ENCODE data around the gene DMC1. TPM values are rescaled to one million over a fixed set of nuclear protein-coding genes. Genes with fewer than 3 reads are reported as not detected.
"Not testable (repeated sequence)": the region's sequence is repeated elsewhere in the genome, so short reads cannot be mapped to it uniquely, and the experiment has no call there.

DMC1 gene
- total RNA-seq, 1 experiment from 2014 or later, result 3.2 TPM

GRCh38 chr22:38470179-38470578 lies 99.8 kb downstream of the DMC1 start:
- H3K9me3 ChIP-seq (ENCODE audit: control insufficient read depth, insufficient read depth, low read depth, low read length); POLR2A ChIA-PET; H3K4me1 ChIP-seq (ENCODE audit: control insufficient read depth, insufficient read depth, low read length); H3K4me3 ChIP-seq (ENCODE audit: low read depth in 2 of 2, low read length in 2 of 2); BruUV-seq (replicated peaks); H3K27ac ChIP-seq (ENCODE audit: low read length); ATAC-seq; intact Hi-C loops (cut with micrococcal nuclease; ENCODE audit: unreplicated experiment); in situ Hi-C loops (cut with HindIII; ENCODE audit: low pct_unique_long_range_greater_than_20kb, low sequenced_read_pairs); DNase-seq (ENCODE audit: low read depth, low spot score); CTCF ChIA-PET; H3K27me3 ChIP-seq (ENCODE audit: control insufficient read depth, insufficient read depth, low read length); H3K36me3 ChIP-seq (ENCODE audit: control insufficient read depth, insufficient read depth, low read length): not testable (repeated sequence)

GRCh38 chr22:38469306-38469781 lies 100.6 kb downstream of the DMC1 start:
- H3K36me3 ChIP-seq (ENCODE audit: control insufficient read depth, insufficient read depth, low read length), result no peaks in the 10 kb centered on the region
- ChIA-PET POLR2A (no interaction called here), CTCF (no interaction called here)
- TF ChIP-seq SIN3A (IDR thresholded peaks at IDR 0.05; ENCODE audit: borderline replicate concordance, insufficient read depth, low read depth, low read length) (no peak), TCF7L2 (IDR thresholded peaks at IDR 0.05; ENCODE audit: low read depth, low read length) (no peak)
- H3K27ac ChIP-seq (ENCODE audit: low read length), result no peak overlapping the region
- no peaks in the 10 kb centered on the region for H3K27me3 ChIP-seq (ENCODE audit: control insufficient read depth, insufficient read depth, low read length)
- no TSS peak for BruUV-seq (replicated peaks)
- intact Hi-C loops (cut with micrococcal nuclease; ENCODE audit: unreplicated experiment) (no loop called here), in situ Hi-C loops (cut with HindIII; ENCODE audit: low pct_unique_long_range_greater_than_20kb, low sequenced_read_pairs) (no loop called here)
- no peaks in the 10 kb centered on the region for H3K4me1 ChIP-seq (ENCODE audit: control insufficient read depth, insufficient read depth, low read length)
- ATAC-seq (no peak), DNase-seq (ENCODE audit: low read depth, low spot score) (no peak)
- H3K9me3 ChIP-seq (ENCODE audit: control insufficient read depth, insufficient read depth, low read depth, low read length), result no peaks in the 10 kb centered on the region
- H3K4me3 ChIP-seq (ENCODE audit: low read depth in 2 of 2, low read length in 2 of 2), result no peak overlapping the region

Other genes starting within 250 kb of the DMC1 start
- 0.18 TPM for gene KCNJ4, start 115.0 kb downstream of the DMC1 start, total RNA-seq (2021; ENCODE audit: unreplicated experiment)
- gene KDELR3, start 102.1 kb downstream of the DMC1 start, total RNA-seq (2021; ENCODE audit: unreplicated experiment), result 11.6 TPM
- 277 TPM for gene DDX17, start 63.9 kb downstream of the DMC1 start, total RNA-seq (2021; ENCODE audit: unreplicated experiment)
- 2.4 TPM for gene FAM227A, start 86.2 kb upstream of the DMC1 start, total RNA-seq (2021; ENCODE audit: unreplicated experiment)
- 20.4 TPM for gene CBY1, start 86.5 kb upstream of the DMC1 start, total RNA-seq (2021; ENCODE audit: unreplicated experiment)
- gene TOMM22, start 111.8 kb upstream of the DMC1 start, total RNA-seq (2021; ENCODE audit: unreplicated experiment), result 111 TPM
- 35.1 TPM for gene JOSD1, start 130.8 kb upstream of the DMC1 start, total RNA-seq (2021; ENCODE audit: unreplicated experiment)
- gene GTPBP1, start 135.8 kb upstream of the DMC1 start, total RNA-seq (2021; ENCODE audit: unreplicated experiment), result 25.5 TPM
- gene SUN2, start 185.8 kb upstream of the DMC1 start, total RNA-seq (2021; ENCODE audit: unreplicated experiment), result 45.1 TPM
- 10.5 TPM for gene DNAL4, start 224.0 kb upstream of the DMC1 start, total RNA-seq (2021; ENCODE audit: unreplicated experiment)